ENCODE data around the gene ADGRE2. TPM values are rescaled to one million over a fixed set of nuclear protein-coding genes. Genes with fewer than 3 reads are reported as not detected.

The ADGRE2 gene
- total and polyA plus RNA-seq, 4 donors, result 2.8 to 40.2 (median 14.9) TPM

- ATAC-seq (ENCODE audit: insufficient read depth, low FRiP score) (no peak), DNase-seq (no peak)
- 91 to 93% methylated on average over 6 to 7 of the region's 7 CpGs for WGBS, 2 donors
- H3K27me3 ChIP-seq (ENCODE audit: control insufficient read depth in 3 of 3, insufficient read depth in 3 of 3, low read length in 2 of 3), result peaks cover 0 to 5% (median 2%) of the 10 kb centered on the region in 3 donors
- H3K27ac ChIP-seq (ENCODE audit: low read depth in 1 of 2, low read length in 1 of 2), result no peak overlapping the region
- H3K9ac ChIP-seq (ENCODE audit: insufficient read depth in 1 of 2, low read length in 2 of 2), result no peak overlapping the region
- no peak overlapping the region for H3K4me3 ChIP-seq
- peaks cover 0 to 7% (median 0%) of the 10 kb centered on the region in 5 donors for H3K4me1 ChIP-seq (ENCODE audit: control insufficient read depth in 5 of 5, insufficient read depth in 5 of 5, low read length in 5 of 5)
- TF ChIP-seq, protein P1, sequence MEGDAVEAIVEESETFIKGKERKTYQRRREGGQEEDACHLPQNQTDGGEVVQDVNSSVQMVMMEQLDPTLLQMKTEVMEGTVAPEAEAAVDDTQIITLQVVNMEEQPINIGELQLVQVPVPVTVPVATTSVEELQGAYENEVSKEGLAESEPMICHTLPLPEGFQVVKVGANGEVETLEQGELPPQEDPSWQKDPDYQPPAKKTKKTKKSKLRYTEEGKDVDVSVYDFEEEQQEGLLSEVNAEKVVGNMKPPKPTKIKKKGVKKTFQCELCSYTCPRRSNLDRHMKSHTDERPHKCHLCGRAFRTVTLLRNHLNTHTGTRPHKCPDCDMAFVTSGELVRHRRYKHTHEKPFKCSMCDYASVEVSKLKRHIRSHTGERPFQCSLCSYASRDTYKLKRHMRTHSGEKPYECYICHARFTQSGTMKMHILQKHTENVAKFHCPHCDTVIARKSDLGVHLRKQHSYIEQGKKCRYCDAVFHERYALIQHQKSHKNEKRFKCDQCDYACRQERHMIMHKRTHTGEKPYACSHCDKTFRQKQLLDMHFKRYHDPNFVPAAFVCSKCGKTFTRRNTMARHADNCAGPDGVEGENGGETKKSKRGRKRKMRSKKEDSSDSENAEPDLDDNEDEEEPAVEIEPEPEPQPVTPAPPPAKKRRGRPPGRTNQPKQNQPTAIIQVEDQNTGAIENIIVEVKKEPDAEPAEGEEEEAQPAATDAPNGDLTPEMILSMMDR (IDR thresholded peaks at IDR 0.05; ENCODE audit: control extremely low read depth, extremely low read depth), result no peak
- peaks cover 0 to 11% (median 0%) of the 10 kb centered on the region in 4 donors for H3K9me3 ChIP-seq (ENCODE audit: control insufficient read depth in 4 of 4, insufficient read depth in 3 of 4, low read length in 3 of 4)
- no peaks in the 10 kb centered on the region for H3K36me3 ChIP-seq (ENCODE audit: control insufficient read depth in 4 of 4, insufficient read depth in 4 of 4, low read length in 4 of 4)
Measured at GRCh38 chr19:14772995-14773394, 5.4 kb downstream of the ADGRE2 start.

DNA sequence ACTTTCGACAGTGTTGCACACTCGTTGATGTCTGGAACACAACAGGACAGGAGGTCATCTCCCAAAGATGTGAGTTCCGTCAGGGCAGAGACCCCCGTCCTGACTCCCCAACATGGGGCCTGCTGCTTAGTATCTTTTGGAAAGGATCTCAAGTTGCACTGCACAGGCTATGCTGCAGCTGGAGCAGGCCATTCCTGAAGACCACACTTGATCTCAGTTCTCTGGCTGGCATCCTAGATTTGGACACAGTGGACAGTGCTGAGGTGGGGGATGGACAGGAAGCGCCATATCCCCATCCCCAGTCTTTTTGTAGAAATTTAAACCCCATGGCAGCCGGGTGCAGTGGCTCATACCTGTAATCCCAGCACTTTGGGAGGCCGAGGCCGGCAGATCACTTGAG is 5.9 kb downstream of the ADGRE2 start:
- Histone ChIP-seq H3K36me3 (ENCODE audit: control insufficient read depth in 4 of 4, insufficient read depth in 4 of 4, low read length in 4 of 4) (no peaks in the 10 kb centered on the region), H3K9ac (ENCODE audit: insufficient read depth in 1 of 2, low read length in 2 of 2) (no peak overlapping the region), H3K4me1 (ENCODE audit: control insufficient read depth in 5 of 5, insufficient read depth in 5 of 5, low read length in 5 of 5) (peaks cover 0 to 7% (median 0%) of the 10 kb centered on the region in 5 donors), H3K27me3 (ENCODE audit: control insufficient read depth in 3 of 3, insufficient read depth in 3 of 3, low read length in 2 of 3) (peaks cover 0 to 5% (median 2%) of the 10 kb centered on the region in 3 donors), H3K4me3 (no peak overlapping the region), H3K9me3 (ENCODE audit: control insufficient read depth in 4 of 4, insufficient read depth in 3 of 4, low read length in 3 of 4) (peaks cover 0 to 11% (median 0%) of the 10 kb centered on the region in 4 donors), H3K27ac (ENCODE audit: low read depth in 1 of 2, low read length in 1 of 2) (no peak overlapping the region)
- DNase-seq (no peak), ATAC-seq (ENCODE audit: insufficient read depth, low FRiP score) (no peak)
- 83 to 92% methylated on average over 8 of the region's 8 CpGs for WGBS, 2 donors
- TF ChIP-seq, protein P1 (IDR thresholded peaks at IDR 0.05; ENCODE audit: control extremely low read depth, extremely low read depth), result no peak

GRCh38 chr19:14770944-14771839 is 7.2 kb downstream of the ADGRE2 start:
- TF ChIP-seq, protein P1 (IDR thresholded peaks at IDR 0.05; ENCODE audit: control extremely low read depth, extremely low read depth), result no peak
- H3K36me3 ChIP-seq (ENCODE audit: control insufficient read depth in 4 of 4, insufficient read depth in 4 of 4, low read length in 4 of 4), result no peaks in the 10 kb centered on the region
- ATAC-seq (ENCODE audit: insufficient read depth, low FRiP score) (no peak), DNase-seq (no peak)
- no peak overlapping the region for H3K4me3 ChIP-seq
- no peak overlapping the region for H3K9ac ChIP-seq (ENCODE audit: insufficient read depth in 1 of 2, low read length in 2 of 2)
- H3K27me3 ChIP-seq (ENCODE audit: control insufficient read depth in 3 of 3, insufficient read depth in 3 of 3, low read length in 2 of 3), result peaks cover 0 to 5% (median 2%) of the 10 kb centered on the region in 3 donors
- peaks cover 0 to 3% (median 0%) of the 10 kb centered on the region in 5 donors for H3K4me1 ChIP-seq (ENCODE audit: control insufficient read depth in 5 of 5, insufficient read depth in 5 of 5, low read length in 5 of 5)
- WGBS, 2 donors, result 82 to 87% methylated on average over 11 of the region's 11 CpGs
- H3K27ac ChIP-seq (ENCODE audit: low read depth in 1 of 2, low read length in 1 of 2), result no peak overlapping the region
- H3K9me3 ChIP-seq (ENCODE audit: control insufficient read depth in 4 of 4, insufficient read depth in 3 of 4, low read length in 3 of 4), result peaks cover 0 to 8% (median 0%) of the 10 kb centered on the region in 4 donors

All from lung (tissue), 12 donors.